ENCODE results near the gene PPM1B. TPM values are rescaled to one million over a fixed set of nuclear protein-coding genes. Genes with fewer than 3 reads are reported as not detected.

The PPM1B gene
- total RNA-seq, 1 donor from 2014 or later, result 21.9 TPM

- H3K4me3 ChIP-seq (ENCODE audit: low read depth, low read length), result no peak overlapping the region
- no peak for DNase-seq (ENCODE audit: low read depth)
- no peak for TF ChIP-seq CTCF (conservative IDR thresholded peaks at IDR 0.05; ENCODE audit: low read depth, low read length)
These were observed 13.0 kb downstream of the PPM1B start for GRCh38 chr2:44181648-44182047.

GRCh38 chr2:44184106-44184505 lies 15.4 kb downstream of the PPM1B start:
- no peak overlapping the region for H3K4me3 ChIP-seq (ENCODE audit: low read depth, low read length)
- TF ChIP-seq CTCF (conservative IDR thresholded peaks at IDR 0.05; ENCODE audit: low read depth, low read length), result no peak
- DNase-seq (ENCODE audit: low read depth), result no peak

GRCh38 chr2:44186810-44187209 lies 18.1 kb downstream of the PPM1B start:
- no peak overlapping the region for H3K4me3 ChIP-seq (ENCODE audit: low read depth, low read length)
- no peak for TF ChIP-seq CTCF (conservative IDR thresholded peaks at IDR 0.05; ENCODE audit: low read depth, low read length)
- no peak for DNase-seq (ENCODE audit: low read depth)

GRCh38 chr2:44187251-44187650 lies 18.6 kb downstream of the PPM1B start:
- no peak overlapping the region for H3K4me3 ChIP-seq (ENCODE audit: low read depth, low read length)
- no peak for DNase-seq (ENCODE audit: low read depth)
- TF ChIP-seq CTCF (conservative IDR thresholded peaks at IDR 0.05; ENCODE audit: low read depth, low read length), result no peak

GRCh38 chr2:44188696-44189095 lies 20.0 kb downstream of the PPM1B start:
- no peak overlapping the region for H3K4me3 ChIP-seq (ENCODE audit: low read depth, low read length)
- TF ChIP-seq CTCF (conservative IDR thresholded peaks at IDR 0.05; ENCODE audit: low read depth, low read length), result no peak
- DNase-seq (ENCODE audit: low read depth), result no peak

- no peak for DNase-seq (ENCODE audit: low read depth)
- no peak for TF ChIP-seq CTCF (conservative IDR thresholded peaks at IDR 0.05; ENCODE audit: low read depth, low read length)
- H3K4me3 ChIP-seq (ENCODE audit: low read depth, low read length), result no peak overlapping the region
These were observed 20.4 kb downstream of the PPM1B start for GRCh38 chr2:44189104-44189503.

- no peak for TF ChIP-seq CTCF (conservative IDR thresholded peaks at IDR 0.05; ENCODE audit: low read depth, low read length)
These were observed 21.9 kb downstream of the PPM1B start for GRCh38 chr2:44190526-44190925.

More at GRCh38 chr2:44190526-44190925, 21.9 kb downstream of the PPM1B start:
- no peak overlapping the region for H3K4me3 ChIP-seq (ENCODE audit: low read depth, low read length)
- DNase-seq (ENCODE audit: low read depth), result no peak

Data from epithelial cell of proximal tubule (primary cell).